ENCODE results near the gene TBL3.

The TBL3 gene

GRCh38 chr16:1991948-1992703 lies 20.3 kb downstream of the TBL3 start:
- TF ChIP-seq CTCF (IDR thresholded peaks at IDR 0.05; ENCODE audit: low read depth, low read length, missing control alignments) = no peak
- no peak for DNase-seq (ENCODE audit: extremely low read depth, low read depth)
- H3K4me3 ChIP-seq (replicated peaks; ENCODE audit: low read depth, low read length) = no peak overlapping the region

DNA sequence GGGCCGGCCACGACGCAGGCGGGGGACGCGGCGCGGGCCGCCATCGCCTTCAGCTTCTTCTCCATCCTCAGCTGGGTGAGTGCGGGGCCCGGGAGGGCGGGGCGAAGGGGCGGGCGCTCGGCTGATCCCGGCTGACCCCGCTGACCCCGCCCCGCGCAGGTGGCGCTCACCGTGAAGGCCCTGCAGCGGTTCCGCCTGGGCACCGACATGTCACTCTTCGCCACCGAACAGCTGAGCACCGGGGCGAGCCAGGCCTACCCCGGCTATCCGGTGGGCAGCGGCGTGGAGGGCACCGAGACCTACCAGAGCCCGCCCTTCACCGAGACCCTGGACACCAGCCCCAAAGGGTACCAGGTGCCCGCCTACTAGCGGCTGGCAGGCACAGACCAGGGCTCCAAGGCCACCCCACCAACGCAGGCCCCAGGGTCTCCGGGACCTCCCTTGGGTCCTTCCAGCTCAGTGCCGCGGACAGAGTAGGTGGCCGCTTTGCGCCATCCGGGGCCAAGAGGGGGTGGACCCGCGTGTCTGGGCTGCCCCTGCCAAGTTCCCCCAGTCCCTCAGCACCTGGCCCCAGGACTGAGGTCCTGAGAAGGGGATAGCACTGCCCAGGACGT lies 21.0 kb downstream of the TBL3 start:
- TF ChIP-seq CTCF (IDR thresholded peaks at IDR 0.05; ENCODE audit: low read depth, low read length, missing control alignments) = no peak
- no peak for DNase-seq (ENCODE audit: extremely low read depth, low read depth)
- no peak overlapping the region for H3K4me3 ChIP-seq (replicated peaks; ENCODE audit: low read depth, low read length)

DNA sequence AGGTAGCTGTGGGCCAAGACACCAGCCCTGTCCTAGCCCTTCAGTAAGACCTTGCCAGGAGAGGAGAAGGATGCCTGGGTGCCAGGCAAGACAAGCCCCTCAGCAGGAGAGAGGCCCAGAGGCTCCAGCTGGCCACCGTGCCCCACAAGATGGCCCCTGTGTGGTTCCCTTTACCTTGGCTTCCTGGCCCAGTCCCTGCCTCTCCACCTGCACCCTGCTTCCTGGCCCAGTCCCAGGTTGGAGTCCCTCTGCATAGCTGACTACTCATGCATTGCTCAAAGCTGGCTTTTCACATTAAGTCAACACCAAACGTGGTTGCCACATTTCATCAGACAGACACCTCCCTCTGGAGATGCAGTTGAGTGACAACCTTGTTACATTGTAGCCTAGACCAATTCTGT lies 21.9 kb downstream of the TBL3 start:
- no peak for DNase-seq (ENCODE audit: extremely low read depth, low read depth)
- no peak for TF ChIP-seq CTCF (IDR thresholded peaks at IDR 0.05; ENCODE audit: low read depth, low read length, missing control alignments)
- H3K4me3 ChIP-seq (replicated peaks; ENCODE audit: low read depth, low read length) = no peak overlapping the region

GRCh38 chr16:1997494-1998359 lies 25.9 kb downstream of the TBL3 start:
- H3K4me3 ChIP-seq (replicated peaks; ENCODE audit: low read depth, low read length) = no peak overlapping the region
- no peak for DNase-seq (ENCODE audit: extremely low read depth, low read depth)
- TF ChIP-seq CTCF (IDR thresholded peaks at IDR 0.05; ENCODE audit: low read depth, low read length, missing control alignments) = no peak

- DNase-seq (ENCODE audit: extremely low read depth, low read depth) = no peak
- TF ChIP-seq CTCF (IDR thresholded peaks at IDR 0.05; ENCODE audit: low read depth, low read length, missing control alignments) = no peak
- H3K4me3 ChIP-seq (replicated peaks; ENCODE audit: low read depth, low read length) = no peak overlapping the region
These were observed 26.5 kb downstream of the TBL3 start for GRCh38 chr16:1998360-1998835.

DNA sequence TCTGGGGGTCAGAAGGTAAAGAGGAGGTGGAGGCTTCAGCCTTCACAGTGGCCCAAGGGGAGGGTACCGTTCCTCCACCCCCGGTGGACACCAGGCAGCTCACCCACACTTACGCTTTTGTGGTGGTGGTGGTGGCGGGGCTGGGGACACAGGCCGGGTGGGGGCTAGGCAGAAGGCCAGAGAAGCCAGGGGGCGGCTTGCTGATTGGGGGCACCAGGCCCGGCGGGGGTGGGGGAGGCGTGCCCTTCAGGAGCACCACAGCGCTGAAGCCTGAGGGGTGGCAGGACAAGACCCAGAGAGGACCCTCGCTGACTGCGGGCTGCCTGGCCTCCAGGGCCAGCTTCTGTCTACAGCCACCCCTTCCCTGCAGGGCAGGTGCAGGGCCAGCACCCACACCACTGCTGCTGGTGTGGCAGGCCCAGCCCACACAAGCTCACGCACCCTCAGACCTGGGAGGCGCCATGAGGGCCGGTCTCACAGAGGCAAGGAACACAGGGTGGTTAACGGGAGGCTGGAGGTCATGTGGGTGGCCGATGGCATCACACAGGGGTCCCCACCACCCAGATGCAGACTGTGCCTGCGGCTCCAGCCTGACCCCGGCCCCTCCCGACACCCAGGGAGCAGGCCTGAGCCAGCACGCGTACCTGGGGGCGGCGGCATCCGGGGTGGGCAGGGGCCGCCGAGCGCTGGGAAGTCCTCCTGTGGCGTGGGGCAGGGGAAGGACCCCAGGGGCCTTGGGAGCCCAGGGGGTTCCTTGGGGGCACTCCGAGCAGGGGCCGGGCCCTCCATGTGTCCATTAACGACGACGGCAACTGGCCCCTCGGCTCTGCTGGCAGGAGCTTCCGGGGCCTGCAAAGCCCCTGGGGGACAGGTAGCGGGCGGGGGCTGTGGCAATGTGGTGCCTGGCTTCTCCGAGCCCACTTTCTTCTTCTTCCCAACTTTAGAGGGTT lies 27.3 kb downstream of the TBL3 start:
- DNase-seq (ENCODE audit: extremely low read depth, low read depth) = no peak
- no peak overlapping the region for H3K4me3 ChIP-seq (replicated peaks; ENCODE audit: low read depth, low read length)
- no peak for TF ChIP-seq CTCF (IDR thresholded peaks at IDR 0.05; ENCODE audit: low read depth, low read length, missing control alignments)
